NB4 (cell line): ENCODE data around the gene COPS8.

Experiments used
- MAX ChIP-seq: IDR thresholded peaks from 2 replicates; pipeline ENCODE4 v1.6.1; 2011; ENCODE audit warnings: low read depth, low read length
- MYC ChIP-seq: IDR thresholded peaks from 2 replicates; pipeline ENCODE4 v1.6.1; 2011; ENCODE audit warnings: low read depth, low read length
- POLR2A ChIP-seq: IDR thresholded peaks from 2 replicates; pipeline ENCODE4 v1.6.1; 2011; ENCODE audit warnings: mild to moderate bottlenecking; ENCODE audit not compliant: insufficient read length; ENCODE audit errors: extremely low read depth
- TF ChIP-seq, protein P1 (sequence below): IDR thresholded peaks from one replicate; pipeline ENCODE4 v1.5.1; 2012; ENCODE audit warnings: low read depth, low read length

DNA sequence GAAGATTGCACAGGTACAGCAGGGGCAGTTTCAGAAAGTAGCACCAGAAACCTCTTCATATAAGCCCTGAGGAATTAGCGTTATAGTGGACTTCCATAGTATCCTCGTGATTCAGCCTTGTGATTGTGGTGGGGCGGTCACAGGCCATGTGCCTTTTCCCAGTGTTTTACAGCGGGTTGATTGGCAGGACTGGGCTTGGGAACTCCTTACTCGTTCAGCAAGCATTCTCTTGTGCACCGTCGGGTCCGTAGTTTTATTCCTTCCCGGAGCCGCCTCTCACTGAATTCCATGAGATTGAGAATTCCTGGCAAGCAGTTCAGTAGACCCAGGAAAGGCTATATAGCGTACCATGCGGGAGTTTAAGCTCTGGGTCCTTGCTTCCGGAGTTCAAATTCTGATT is 5.2 kb downstream of the COPS8 start:
- TF ChIP-seq, protein P1, sequence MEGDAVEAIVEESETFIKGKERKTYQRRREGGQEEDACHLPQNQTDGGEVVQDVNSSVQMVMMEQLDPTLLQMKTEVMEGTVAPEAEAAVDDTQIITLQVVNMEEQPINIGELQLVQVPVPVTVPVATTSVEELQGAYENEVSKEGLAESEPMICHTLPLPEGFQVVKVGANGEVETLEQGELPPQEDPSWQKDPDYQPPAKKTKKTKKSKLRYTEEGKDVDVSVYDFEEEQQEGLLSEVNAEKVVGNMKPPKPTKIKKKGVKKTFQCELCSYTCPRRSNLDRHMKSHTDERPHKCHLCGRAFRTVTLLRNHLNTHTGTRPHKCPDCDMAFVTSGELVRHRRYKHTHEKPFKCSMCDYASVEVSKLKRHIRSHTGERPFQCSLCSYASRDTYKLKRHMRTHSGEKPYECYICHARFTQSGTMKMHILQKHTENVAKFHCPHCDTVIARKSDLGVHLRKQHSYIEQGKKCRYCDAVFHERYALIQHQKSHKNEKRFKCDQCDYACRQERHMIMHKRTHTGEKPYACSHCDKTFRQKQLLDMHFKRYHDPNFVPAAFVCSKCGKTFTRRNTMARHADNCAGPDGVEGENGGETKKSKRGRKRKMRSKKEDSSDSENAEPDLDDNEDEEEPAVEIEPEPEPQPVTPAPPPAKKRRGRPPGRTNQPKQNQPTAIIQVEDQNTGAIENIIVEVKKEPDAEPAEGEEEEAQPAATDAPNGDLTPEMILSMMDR, result no peak
- no peak for TF ChIP-seq POLR2A
- TF ChIP-seq MAX, result no peak
- no peak for TF ChIP-seq MYC
